ENCODE measurements around the gene CDC25C. TPM values are rescaled to one million over a fixed set of nuclear protein-coding genes. Genes with fewer than 3 reads are reported as not detected.

The CDC25C gene
- total and polyA plus RNA-seq, 9 of the 15 experiments (the other 6 are each of a cell fraction or from before 2014, with no cell fraction given), result 19.1 to 63.7 (median 31.9) TPM

DNA sequence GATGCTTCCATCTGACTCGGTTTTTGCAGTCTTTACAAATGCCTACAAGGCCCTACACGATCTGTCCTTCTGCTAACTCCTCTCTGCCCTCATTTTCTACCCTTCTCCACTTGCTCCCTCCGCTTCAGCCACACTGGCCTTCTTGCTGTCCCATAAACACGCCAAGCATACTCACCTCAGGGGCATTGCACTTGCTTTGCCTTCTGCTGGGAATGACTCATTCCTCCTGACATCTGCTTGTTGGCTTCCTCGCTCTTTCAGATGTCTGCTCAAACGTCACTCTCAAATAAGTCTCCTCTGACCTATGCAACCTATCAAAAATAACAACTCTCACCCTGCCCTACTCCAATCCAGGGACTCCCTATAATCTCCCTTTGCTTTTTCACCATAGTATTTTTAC lies 28.2 kb downstream of the CDC25C start:
- Histone ChIP-seq H4K20me1 (replicated peaks; ENCODE audit: control insufficient read depth, insufficient read depth, low read length) (no peaks in the 10 kb centered on the region), H3K4me1 (replicated peaks in 1 of 2; ENCODE audit: control insufficient read depth in 2 of 2, insufficient read depth in 2 of 2, low read length in 2 of 2) (no peaks in the 10 kb centered on the region; a peak in 2 of 5 replicates), H3K9ac (ENCODE audit: insufficient read depth in 1 of 2, low read depth in 2 of 2, low read length in 2 of 2) (no peak overlapping the region), H3K9me1 (ENCODE audit: control insufficient read depth, insufficient read depth, low read length) (no peaks in the 10 kb centered on the region), H3K27me3 (ENCODE audit: control insufficient read depth in 2 of 2, insufficient read depth in 2 of 2, low read length in 2 of 2) (no peaks in the 10 kb centered on the region), H3K36me3 (ENCODE audit: control insufficient read depth, insufficient read depth, low read length) (no peaks in the 10 kb centered on the region), H2AFZ (ENCODE audit: low read depth, low read length) (no peak overlapping the region), H3K27ac (ENCODE audit: extremely low read depth, low read depth, low read length) (no peak overlapping the region), H3K4me2 (ENCODE audit: insufficient read depth, low read length) (no peak overlapping the region), H3K79me2 (ENCODE audit: control insufficient read depth, insufficient read depth, low read length) (no peaks in the 10 kb centered on the region), H3K4me3 (no peak overlapping the region), H3K9me3 (replicated peaks; ENCODE audit: control insufficient read depth, insufficient read depth, low read depth, low read length) (no peaks in the 10 kb centered on the region)
- POLR2A ChIA-PET, result interaction anchor here (0.8 to 1.2 kb wide), 2 partner anchors 10 to 29 kb away, joined by 3 read pairs; partner anchors contain the start of gene CDC25C
- in situ Hi-C loops (cut with MboI) (no loop called here), intact Hi-C loops (cut with micrococcal nuclease) (no loop called here)
- BruUV-seq (replicated peaks), result no TSS peak
- no peak for FAIRE-seq
- peak in 2 of 4 experiments; percentile 16 to 18 for DNase-seq (ENCODE audit: extremely low read depth in 1 of 4, low spot score in 3 of 4)
- ATAC-seq, result peak; percentile 45
- 40% methylated on average over 6 of the region's 6 CpGs for WGBS (ENCODE audit: insufficient coverage, low coverage, missing lambda C conversion rate)
- CTCF ChIA-PET (ENCODE audit: low intra/inter-chr PET ratio), result interaction anchor here (0.6 kb wide), 1 partner anchor 84 kb away, joined by 3 read pairs; no protein-coding TSS in a partner anchor
- TF ChIP-seq MTA2 (IDR thresholded peaks at IDR 0.05; ENCODE audit: low read depth) (no peak), FOSL1 (tag; conservative IDR thresholded peaks at IDR 0.05) (peak; percentile 67), ATF3 (IDR thresholded peaks at IDR 0.05) (peak; percentile 62), ATF3 (CRISPR knock-in tag; conservative IDR thresholded peaks at IDR 0.05) (no peak), JUND (IDR thresholded peaks at IDR 0.05; ENCODE audit: borderline replicate concordance, low read depth, low read length) (peak; percentile 45; the same call in 1 of the 2 replicates), JUND (tag; IDR thresholded peaks at IDR 0.05; ENCODE audit: borderline replicate concordance, low read depth, low read length) (no peak)

Data from K562 (cell line).